ENCODE data around the gene GAK.
"Not testable (repeated sequence)": the region's sequence is repeated elsewhere in the genome, so short reads cannot be mapped to it uniquely, and the experiment has no call there.

The GAK gene

DNA sequence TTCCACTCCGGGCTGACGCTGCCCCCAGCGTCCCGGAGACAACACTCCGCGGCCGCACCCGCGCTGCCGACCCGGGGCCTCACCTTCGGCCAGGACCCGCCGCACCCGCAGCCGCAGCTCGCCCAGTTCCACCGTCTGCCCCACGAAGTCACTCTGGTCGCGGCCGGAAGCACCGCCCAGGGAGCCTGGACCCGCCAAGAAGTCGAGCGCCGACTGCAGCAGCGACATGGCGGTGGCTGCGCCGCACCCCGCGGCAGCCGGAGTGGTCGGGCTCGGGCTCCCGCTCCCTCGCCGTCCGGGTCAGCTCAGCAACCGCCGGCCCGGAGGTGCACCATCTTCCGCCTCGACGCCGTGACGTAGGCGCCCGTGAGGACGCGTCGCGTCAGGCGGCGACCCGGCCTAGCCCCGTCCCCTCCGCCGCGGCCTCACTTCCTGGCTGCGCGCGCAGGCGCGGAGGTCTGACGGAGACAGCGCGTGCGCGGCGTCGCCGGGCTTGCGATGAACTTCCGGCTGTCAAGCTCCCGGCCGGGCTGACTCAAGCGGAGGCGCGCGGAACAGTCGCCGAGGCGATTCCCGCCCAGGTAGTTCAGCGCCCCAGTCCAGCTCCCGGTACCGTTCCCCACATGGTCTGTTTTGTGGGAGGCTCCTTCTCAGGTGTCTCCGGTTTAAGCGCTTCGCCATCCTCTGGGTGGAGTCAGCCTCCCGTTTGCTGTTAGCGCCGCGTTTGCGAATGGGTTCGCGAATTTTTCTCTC, at the start of gene GAK, which contains the start of gene TMEM175:
Gene GAK (minus strand): TSS at position 357 of the 753 bp plus-strand sequence. CDS start 129 bp downstream, at position 228.
Gene TMEM175 (plus strand): TSS at position 501 of the 753 bp plus-strand sequence. CDS start 15,280 bp downstream, outside the sequence.
- DNase-seq (ENCODE audit: low read depth in 2 of 2) = peak; percentile 89 to 97

DNA sequence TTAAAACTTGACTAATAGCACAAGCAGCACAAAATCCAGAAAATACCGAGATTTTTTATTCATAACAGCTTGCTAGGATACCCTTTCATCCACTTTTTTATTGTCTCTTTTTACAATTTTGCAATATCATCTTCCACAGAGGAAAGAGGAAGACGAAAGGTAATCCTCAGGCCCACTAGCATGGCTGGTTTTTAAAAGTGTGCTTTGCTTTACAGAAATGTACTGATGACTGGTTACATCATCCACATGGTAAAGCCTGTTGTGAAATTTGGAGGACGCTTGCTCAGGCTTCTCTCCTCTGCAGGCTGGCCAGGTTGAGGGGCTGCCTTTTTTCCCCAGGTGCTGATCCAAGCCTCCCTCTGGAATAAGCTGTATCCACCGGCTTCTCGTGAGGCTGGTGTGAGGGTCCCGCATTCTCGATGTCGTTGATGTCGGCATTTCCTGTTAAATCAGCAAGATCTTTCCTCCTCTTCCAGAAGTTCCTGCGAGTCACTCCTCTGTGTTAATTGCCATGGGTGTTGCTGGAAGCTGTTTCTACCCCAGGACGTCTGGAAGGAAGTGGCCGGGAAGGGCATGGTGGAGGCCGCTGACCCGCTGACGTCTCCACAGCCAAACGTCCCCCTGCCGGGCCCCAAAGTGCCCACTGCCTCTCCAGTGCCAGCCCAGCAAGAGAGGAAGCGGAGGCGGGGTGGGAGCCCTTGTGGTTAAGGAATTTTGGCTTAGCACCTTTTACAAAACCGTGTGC, 47.0 kb upstream of the GAK start:
- DNase-seq (ENCODE audit: low read depth in 2 of 2) = no peak

DNA sequence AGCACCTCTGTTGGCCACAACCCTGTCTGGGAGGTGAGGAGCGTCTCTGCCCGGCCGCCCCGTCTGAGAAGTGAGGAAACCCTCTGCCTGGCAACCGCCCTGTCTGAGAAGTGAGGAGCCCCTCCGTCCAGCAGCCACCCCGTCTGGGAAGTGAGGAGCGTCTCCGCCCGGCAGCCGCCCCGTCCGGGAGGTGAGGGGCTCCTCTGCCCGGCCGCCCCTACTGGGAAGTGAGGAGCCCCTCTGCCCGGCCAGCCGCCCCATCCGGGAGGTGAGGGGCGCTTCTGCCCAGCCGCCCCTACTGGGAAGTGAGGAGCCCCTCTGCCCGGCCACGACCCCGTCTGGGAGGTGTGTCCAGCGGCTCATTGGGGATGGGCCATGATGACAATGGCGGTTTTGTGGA, 43.9 kb upstream of the GAK start:
- not testable (repeated sequence) for DNase-seq (ENCODE audit: low read depth in 2 of 2)

DNA sequence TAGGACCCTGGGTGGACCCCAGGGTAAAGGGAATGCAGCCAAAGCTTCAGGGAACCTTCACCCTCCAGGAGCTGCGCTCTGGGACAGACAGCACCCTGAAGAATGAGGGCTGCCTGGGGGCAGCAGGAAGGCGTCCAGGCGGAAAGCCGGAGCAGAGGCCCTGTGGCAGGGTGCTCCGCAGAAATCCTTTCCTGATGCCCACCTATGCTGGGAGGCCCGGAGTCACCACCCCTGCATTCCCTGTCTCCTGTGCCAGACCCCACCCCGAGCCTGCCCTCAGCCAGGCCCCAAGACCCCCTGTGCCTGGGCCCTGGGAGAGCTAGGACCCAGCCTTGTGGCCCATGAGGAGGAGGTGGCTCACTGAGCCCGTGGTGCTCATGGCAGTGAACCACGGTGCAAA, 42.6 kb upstream of the GAK start:
- DNase-seq (ENCODE audit: low read depth in 2 of 2) = no peak

DNA sequence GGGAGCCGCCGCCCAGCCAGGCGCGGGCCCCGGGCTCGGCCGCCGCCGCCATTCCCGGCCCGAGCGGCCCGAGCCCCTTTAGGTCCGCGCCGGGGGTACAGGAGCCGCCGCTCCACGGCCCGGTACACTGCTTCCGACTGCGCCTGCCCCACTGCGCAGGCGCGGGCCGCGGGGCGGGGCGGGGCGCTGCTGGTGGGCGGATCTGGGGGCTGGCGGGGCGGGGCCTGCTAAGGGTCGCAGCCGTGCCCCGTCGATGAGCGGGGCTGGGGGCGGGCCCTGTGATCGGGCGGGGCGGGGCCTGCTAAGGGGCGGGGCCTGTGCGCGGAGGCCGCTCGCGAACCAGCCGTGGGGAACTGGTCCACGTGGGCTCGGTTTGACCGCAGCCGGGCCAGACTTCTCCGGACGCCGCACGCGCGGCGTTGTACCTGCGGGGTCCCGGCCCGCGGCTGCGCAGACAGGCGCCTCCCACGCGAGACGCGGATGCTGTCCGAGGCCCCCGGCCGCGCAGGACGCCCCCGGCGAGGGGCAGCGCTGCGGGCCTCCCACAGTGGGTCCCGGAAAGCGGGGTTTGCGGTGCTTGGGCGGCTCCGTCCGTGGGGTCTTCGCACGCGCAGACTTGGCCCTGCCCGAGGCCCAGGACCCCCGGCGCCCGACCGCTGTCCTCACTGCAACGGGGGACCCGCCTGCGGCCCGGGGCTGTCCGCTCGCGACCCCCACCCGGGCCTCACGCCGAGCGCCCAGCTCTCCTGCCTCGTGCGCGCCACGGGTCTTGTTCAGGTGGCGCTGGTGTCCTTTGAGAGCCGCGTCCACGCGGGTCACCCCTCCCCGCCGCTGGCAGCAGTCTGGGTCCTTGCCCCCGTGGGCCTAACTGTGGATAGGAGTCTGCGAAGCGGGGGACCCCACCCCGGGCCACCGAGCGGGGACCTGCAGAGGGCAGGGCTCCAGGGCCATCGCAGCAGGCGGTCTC, 41.6 kb upstream of the GAK start, which contains the start of gene DGKQ:
Gene DGKQ (minus strand): TSS at position 139 of the 967 bp plus-strand sequence. CDS start 87 bp downstream, at position 52.
- peak; percentile 71 to 88 for DNase-seq (ENCODE audit: low read depth in 2 of 2)

DNA sequence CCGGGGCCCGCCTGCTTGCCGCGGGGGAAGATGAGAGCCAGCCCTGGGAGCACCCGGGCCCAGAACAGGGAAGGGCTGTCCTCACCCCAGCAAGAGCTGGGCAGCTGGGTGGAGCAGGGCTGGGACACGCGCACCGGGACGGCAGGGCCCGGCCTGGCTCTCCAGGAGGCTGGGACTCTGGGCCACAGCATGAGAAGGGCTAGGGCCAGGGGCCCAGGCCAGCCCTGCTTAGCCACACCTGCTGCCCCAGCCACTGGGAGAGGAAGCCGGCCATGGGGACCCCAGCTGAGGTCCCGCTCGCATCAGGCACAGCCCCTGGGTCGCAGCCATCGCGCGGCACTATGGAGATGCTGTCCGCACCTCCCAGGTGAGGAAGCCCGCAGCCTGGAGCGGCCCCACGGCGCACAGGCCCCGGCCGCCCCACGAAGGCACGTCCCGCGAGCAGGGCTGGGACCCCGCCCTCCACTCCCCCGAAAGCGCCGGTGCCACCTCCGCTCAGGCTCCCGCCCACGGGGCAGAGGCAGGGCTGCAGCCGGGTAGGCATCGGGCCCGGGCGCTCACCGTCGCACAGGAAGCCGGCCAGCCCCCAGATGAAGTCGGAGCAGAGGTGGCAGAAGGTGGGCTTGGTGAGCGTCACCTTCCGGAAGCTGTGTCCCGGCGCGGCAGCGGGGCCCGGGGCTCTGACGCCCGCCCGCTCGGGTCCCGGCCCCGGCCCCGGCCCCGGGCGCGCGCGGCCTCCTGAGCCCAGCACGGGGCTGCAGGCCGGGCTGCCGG, 40.7 kb upstream of the GAK start:
- peak; percentile 63 to 64 for DNase-seq (ENCODE audit: low read depth in 2 of 2)

DNA sequence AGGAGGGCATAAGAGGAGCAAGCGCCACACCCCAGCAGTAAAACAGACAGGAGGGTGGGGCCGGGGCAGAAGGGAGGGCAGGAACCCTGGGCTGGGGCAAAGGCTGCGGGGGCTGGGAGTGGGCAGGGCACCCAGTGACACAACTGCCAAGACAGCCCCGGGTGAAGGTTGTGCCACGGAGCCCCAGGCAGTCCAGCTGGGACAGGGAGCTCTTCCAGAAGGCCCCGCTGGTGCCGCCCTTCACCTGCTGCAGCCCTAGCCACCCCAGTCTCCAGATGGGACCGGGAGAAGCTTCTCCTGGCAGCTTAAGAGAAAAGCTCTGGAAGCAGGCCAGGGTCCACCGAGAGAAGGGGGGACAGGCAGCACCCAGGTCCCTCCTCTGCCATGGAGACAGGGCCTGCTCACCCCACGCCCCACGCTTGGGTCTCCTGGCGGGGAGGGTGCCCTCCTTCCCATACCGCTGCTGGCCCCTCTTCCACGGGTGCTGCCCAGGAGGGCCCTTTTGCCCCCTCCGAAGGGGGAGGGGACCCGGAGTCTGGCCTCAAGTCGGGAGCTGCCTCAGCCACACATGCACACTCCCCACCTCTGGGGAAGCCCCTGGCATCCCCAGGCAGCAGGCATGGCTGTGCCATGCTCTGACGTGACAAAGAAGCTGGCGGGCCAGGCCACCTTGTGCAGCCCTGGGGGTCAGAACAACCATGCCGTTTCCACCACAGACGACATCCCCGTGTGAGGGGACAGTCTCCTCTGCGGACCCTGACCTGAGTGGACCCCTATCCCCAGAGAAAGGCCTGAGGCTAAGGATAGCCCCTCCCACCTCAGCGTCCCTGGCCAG, 39.8 kb upstream of the GAK start:
- DNase-seq (ENCODE audit: low read depth in 2 of 2) = no peak

DNA sequence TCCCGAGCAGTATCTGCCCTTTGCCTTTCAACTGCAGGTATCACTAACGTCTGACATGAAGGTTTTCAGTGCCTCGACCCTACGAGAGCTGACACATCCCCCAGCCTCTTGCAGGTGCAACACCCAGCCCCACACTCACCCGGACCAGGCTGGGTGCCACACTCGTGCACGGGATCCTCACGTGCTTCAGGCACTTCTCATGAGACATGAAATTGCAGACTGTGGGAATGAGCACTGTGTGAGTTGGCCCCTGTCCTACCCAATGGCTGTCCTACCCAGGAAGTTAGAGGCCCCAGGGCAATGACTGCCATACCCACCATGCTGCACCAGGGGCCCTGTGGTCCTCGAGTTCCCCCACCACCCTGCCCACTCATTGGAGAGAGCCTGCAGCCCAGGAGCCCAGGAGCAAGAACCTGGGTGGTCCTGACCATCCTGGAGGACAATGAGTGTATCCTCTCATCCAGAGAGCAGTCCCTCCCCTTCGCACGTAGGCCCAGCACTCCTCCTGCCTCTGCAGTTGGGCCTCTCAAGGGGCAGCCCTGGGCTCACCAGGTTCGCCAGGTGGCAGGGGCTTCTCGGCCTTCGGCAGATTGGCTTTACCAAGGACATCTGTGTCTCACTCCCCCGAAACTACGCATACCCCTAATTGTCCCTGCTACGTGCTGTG, 38.9 kb upstream of the GAK start:
- no peak for DNase-seq (ENCODE audit: low read depth in 2 of 2)

DNA sequence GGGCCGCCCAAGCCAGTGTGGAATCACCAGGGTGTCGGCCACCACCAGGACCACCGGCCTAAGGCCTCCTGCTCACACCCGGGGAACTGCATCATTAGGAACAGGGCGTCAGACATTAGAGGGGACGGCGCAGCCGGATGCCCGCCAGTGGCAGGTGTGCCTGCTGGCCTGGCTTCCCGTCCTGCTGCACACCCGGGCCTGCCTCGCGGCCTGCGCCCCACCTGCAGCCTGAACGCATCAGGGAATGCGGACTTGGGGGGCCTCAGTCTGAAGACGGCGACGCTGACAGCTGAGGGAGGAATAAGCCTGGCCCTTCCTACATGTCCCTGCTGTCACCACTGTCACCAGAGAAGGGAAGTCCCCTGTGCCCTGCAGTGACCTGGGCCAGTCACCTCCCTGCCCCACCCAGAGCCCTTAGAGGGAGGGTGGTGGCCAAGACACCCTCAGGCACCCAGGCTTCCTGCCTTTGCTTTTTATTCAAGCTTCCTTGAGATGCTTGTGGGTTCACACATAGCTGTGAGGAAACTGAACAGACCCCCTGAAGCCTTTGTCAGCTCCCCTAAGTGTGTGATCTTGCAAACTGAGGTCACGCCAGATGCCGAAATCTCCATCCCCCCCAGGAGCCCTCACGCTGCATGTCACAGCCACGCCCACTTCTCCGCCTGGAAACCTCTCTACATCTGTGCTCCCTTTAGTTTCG, 38.1 kb upstream of the GAK start:
- DNase-seq (ENCODE audit: low read depth in 2 of 2) = peak; percentile 10 to 29

DNA sequence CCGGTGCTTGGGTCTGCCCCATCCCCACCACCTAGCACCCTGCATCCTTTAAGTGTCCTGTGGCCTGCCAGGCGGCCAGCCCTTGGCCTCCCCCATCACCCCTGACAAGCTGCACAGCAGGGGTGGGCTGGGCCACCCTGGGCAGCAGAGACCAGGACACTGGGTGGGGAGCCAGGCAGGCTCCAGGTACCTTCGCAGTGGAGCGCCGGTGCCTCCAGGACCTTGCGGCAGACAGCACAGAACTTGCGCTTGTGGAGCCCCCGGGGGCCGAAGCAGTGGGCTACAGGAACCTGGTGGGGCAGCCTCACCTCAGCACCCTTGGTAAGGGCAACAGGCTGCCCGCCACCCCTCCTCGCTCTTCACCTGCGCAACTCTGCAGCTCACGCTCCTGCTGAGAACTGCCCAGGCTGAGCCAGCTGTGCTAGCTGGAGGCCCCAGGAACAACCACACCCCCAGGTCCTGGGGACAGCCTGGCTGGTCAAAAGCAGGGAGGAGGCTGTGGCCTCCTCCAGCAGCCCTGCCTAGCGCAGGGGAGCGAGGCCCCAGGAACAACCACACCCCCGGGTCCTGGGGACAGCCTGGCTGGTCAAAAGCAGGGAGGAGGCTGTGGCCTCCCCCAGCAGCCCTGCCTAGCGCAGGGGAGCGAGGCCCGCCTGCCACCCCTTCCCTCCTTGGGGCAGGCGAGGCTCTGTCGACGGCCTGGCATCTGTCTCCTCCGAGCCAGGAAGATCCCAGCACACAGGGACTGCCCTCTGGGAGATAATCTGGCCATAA, 36.7 kb upstream of the GAK start:
- no peak for DNase-seq (ENCODE audit: low read depth in 2 of 2)

DNA sequence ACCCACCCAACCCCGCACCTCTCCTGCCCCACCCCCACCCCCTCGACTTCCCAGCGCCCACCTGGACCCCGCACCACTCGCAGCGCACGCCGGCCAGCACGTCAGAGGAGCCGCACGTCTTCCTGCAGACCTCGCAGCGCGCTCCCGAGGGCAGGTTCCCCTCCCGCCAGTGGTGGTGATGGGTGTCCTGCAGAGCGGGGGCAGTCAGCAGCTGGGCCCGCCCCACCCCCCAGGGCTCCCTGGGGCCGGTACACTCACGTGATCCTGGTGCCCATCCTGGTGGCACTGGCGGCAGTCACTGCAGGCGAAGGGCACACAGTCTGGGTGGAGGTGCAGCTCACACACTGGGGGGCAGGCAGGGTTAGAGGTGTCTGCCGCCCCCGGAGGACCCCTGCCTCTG, 36.1 kb upstream of the GAK start:
- no peak for DNase-seq (ENCODE audit: low read depth in 2 of 2)

DNA sequence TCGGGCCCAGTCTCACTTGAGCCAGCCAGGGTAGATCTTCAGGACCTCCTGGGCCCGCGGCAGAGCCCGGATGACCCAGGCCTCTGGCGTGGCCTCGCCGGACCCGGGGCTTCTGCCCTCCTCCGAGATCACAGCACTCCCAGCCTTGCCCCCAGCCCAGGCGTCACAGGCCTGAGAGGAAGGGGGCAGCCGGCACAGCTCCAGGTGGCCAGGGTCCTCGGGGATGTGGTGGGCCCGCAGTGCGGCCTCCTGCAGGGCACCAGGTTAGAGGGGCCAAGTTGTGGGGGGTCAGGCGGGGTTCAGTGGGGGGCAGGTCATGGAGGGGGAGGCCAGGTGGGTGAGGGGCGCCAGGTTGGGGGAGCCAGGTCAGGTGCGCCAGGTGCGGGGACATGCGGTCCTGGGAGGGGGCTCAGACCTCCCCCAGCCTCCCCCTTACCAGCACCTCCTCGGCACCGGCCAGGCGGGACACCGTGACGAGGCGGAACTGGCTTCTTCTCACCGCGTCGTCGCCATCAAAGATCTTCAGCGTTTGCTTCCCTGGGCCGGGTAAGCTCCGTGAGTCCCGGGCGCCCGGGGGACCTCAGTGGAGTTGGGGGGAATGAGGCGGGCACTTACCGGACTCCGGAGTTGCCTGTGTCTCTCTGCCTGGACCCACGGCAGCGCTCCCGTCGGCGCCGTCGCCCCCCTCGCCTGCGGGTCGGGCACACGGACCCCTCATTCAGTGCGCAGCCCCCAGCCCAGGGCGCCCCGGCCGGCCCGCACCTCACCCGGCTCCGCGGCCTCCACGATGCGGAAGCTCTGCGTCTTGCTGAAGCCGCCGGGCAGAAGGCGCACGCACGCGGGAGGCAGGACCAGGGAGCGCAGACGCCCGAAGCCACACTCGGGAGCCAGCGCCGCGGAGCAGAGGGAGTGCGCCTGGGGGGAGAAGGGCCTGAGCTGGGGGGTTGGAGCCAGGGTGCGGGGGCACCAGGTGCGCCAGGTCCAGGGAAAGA, 35.3 kb upstream of the GAK start:
- no peak for DNase-seq (ENCODE audit: low read depth in 2 of 2)

DNA sequence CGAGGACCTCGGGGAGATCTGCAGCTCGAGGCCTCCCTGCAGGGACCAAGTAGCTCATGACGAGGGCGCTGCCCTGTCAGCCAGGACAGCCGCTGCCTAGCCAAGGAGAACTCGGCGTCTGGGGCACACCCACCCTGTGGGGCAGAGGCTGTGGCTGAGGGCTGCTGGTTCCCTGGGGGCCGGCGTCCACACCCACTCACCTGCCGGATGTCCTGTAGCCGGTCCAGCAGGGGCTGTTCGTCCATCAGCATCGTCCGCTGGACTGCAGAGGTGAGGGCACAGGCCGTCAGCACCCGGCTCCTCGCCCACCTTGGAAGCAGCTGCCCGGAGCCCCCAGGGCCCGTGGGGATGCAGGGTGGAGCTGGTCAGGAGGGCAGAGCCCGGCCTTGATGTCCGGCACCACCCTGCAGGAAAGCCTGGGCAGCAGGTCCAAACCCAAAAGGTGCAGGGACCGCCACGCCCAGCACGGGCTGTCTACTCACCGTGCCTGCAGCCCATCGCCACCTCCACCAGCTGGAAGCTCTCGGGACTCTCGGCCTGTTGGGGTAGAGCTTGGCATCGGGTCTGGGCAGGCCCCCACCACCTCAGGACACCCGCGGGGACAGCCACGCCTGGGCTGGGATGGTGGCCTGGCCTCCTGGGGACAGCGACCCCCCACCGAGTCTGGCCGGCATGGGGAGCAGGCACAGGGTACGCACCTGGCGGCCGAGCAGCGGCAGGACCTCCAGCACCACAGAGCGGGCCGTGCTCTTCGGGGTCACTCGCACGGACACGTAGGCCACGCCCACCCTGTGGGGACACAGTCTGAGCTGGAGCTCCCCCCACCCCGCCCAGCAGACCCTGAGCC, 34.4 kb upstream of the GAK start:
- no peak for DNase-seq (ENCODE audit: low read depth in 2 of 2)

DNA sequence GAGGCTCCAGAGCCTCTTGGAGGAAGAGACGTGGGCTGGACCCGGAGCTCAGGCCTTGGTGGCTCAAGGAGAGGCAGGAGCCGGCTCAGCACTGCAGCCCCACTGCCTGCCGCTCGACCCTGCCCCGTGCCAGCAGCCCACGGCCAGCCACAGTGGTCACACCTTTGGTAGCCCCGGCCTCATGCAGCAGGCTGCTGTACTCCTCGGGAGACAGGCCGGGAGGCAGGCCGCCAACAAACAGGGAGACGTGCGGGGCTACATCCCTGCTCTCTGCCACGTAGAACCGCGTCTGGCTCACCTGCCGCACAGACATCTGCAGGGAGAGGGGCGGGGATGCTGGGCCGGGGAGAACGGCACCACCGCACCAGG, 33.6 kb upstream of the GAK start:
- no peak for DNase-seq (ENCODE audit: low read depth in 2 of 2)

DNA sequence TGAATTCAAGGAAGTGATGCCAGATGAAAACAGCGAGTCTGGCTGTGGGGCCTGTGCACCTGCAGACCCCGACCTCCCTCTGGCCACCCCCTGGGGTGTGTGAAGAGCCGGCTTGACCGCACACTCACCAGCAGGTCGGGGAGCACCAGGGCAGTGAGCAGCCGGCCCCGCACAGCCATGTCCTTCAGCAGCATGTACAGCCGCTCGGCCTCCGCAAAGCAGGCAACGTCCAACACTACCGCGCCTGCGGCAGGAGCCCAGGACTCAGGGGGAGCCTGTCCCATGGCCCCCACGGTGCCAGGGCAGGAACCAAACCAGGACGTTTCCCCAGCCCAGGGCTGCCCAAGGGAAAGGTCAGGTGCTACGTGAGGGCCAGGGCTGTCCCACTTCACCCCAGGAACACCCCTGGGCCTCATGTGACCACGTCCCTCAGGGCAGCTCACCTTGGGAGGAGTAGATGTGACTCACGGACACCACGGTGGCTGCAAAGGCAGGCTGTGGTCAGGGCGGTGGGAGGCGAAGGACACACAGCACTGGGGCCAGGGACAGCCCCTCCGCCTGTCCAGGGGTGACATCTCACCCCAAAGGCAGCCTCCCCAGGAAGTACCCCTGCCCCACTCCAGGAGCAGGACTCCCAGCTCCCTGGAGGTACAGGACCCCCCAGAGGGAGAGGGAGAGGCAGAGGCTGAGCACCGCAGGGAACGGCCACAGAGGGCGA, 33.1 kb upstream of the GAK start:
- no peak for DNase-seq (ENCODE audit: low read depth in 2 of 2)
